B cell (primary cell): Measurements from ENCODE around the gene ERC2. TPM values are rescaled to one million over a fixed set of nuclear protein-coding genes. Genes with fewer than 3 reads are reported as not detected.

Experiments
- ATAC-seq: fragments of 200-7000 bp; cut with Tn5 transposase; one replicate; pipeline ENCODE4 v1.10.0; 2021; ENCODE audit warnings: low read depth, mild to moderate bottlenecking, moderate number of reproducible peaks, moderate library complexity
- CTCF ChIA-PET: fragments of 350-600 bp; sonication (Branson Sonifier 250); formaldehyde crosslinking; loops from one replicate; lab custom pipeline; 2021; ENCODE audit warnings: antibody characterized with exemption, inconsistent platforms; lab: Charles Lee
- POLR2A ChIA-PET: fragments of 350-600 bp; sonication (Branson Sonifier 250); formaldehyde crosslinking; loops from one replicate; lab custom pipeline; 2021; ENCODE audit warnings: antibody characterized with exemption; lab: Charles Lee
- DNase-seq: peaks from one replicate; pipeline ENCODE4 v3.0.0; 2013
- H2AFZ ChIP-seq: 2 replicates; pipeline ENCODE4 v1.6.1; 2012; ENCODE audit warnings: mild to moderate bottlenecking, low read depth, low read length; ENCODE audit not compliant: insufficient read depth, poor library complexity, severe bottlenecking
- H3K27ac ChIP-seq, 2 donors: 1 replicate in 1 of 2; 2 replicates in 1 of 2; pipeline ENCODE4 v1.5.1; 2012 to 2013; ENCODE audit warnings: low read length in 2 of 2, mild to moderate bottlenecking in 2 of 2, moderate library complexity in 1 of 2
- H3K27me3 ChIP-seq, 4 experiments: fragments of 200-600 bp in 1 of 4; sonication (generic) in 1 of 4; replicated peaks in 1 of 4; 1 replicate in 2 of 4; 2 replicates in 2 of 4; pipeline versions ENCODE4 v1.6.1 to v1.7.0; 2013 to 2016; ENCODE audit warnings: low read length in 3 of 4, mild to moderate bottlenecking in 2 of 4, mixed read lengths in 1 of 4, moderate library complexity in 1 of 4; ENCODE audit not compliant: insufficient read depth in 4 of 4, control insufficient read depth in 3 of 4; ENCODE audit errors: control extremely low read depth in 1 of 4
- H3K36me3 ChIP-seq, 2 experiments: replicated peaks in 1 of 2; 1 replicate in 1 of 2; 2 replicates in 1 of 2; pipeline versions ENCODE4 v1.6.1 to v1.7.1; 2013; ENCODE audit warnings: low read length in 1 of 2; ENCODE audit not compliant: insufficient read depth in 2 of 2, control insufficient read depth in 1 of 2; ENCODE audit errors: control extremely low read depth in 1 of 2, extremely low read depth in 1 of 2
- H3K4me1 ChIP-seq, 2 donors: fragments of 200-600 bp in 1 of 2; sonication (generic) in 1 of 2; 1 replicate in 1 of 2; 2 replicates in 1 of 2; pipeline versions ENCODE4 v1.5.1 to v1.6.1; 2013 to 2017; ENCODE audit warnings: low read length in 2 of 2; ENCODE audit not compliant: control insufficient read depth in 2 of 2, insufficient read depth in 2 of 2
- H3K4me2 ChIP-seq: replicated peaks from 2 replicates; pipeline ENCODE3; 2012; ENCODE audit warnings: mild to moderate bottlenecking, low read depth, low read length; ENCODE audit not compliant: poor library complexity, severe bottlenecking
- H3K4me3 ChIP-seq, 5 experiments: fragments of 200-600 bp in 1 of 5; sonication (generic) in 1 of 5; 1 replicate in 3 of 5; 2 replicates in 2 of 5; pipeline versions ENCODE4 v1.5.1 to v1.7.0; 2011 to 2016; ENCODE audit warnings: low read length in 4 of 5, mild to moderate bottlenecking in 4 of 5, low read depth in 2 of 5, control low read depth in 1 of 5, moderate library complexity in 1 of 5; ENCODE audit not compliant: insufficient read depth in 1 of 5; ENCODE audit errors: control extremely low read depth in 1 of 5, extremely low read depth in 1 of 5
- H3K79me2 ChIP-seq: fragments of 200-600 bp; sonication (generic); one replicate; pipeline ENCODE4 v1.6.0; 2016; ENCODE audit warnings: low read length; ENCODE audit not compliant: control insufficient read depth, insufficient read depth
- H3K9ac ChIP-seq: fragments of 200-600 bp; sonication (generic); 2 replicates; pipeline ENCODE4 v1.6.1; 2017; ENCODE audit warnings: mild to moderate bottlenecking, low read length, moderate library complexity
- H3K9me3 ChIP-seq, 3 donors: one replicate each; pipeline versions ENCODE4 v1.6.1 to v1.7.1; 2013; ENCODE audit warnings: low read length in 2 of 3; ENCODE audit not compliant: control insufficient read depth in 2 of 3, insufficient read depth in 1 of 3; ENCODE audit errors: control extremely low read depth in 1 of 3
- H4K20me1 ChIP-seq: 2 replicates; pipeline ENCODE4 v1.6.0; 2012; ENCODE audit warnings: mild to moderate bottlenecking, low read length; ENCODE audit not compliant: insufficient read depth, control insufficient read depth, poor library complexity, severe bottlenecking
- H3K27ac Mint-ChIP-seq: one replicate; pipeline ENCODE4 v1.8.0; 2021; ENCODE audit warnings: mixed read lengths
- H3K27me3 Mint-ChIP-seq: one replicate; pipeline ENCODE4 v1.8.0; 2021; ENCODE audit warnings: mixed read lengths
- H3K4me1 Mint-ChIP-seq: one replicate; pipeline ENCODE4 v1.8.0; 2021; ENCODE audit warnings: mixed read lengths
- H3K4me3 Mint-ChIP-seq: one replicate; pipeline ENCODE4 v1.8.0; 2021; ENCODE audit warnings: mixed read lengths
- H3K9me3 Mint-ChIP-seq: one replicate; pipeline ENCODE4 v1.8.0; 2022; ENCODE audit warnings: mixed read lengths; ENCODE audit not compliant: insufficient read depth
- CTCF ChIP-seq: fragments of 200-600 bp; IDR thresholded peaks from one replicate; pipeline ENCODE4 v1.8.0; 2022; ENCODE audit warnings: antibody characterized with exemption, mild to moderate bottlenecking
- EZH2 ChIP-seq: IDR thresholded peaks from 2 replicates; pipeline ENCODE4 v1.6.1; 2012; ENCODE audit warnings: borderline replicate concordance, low read depth, mild to moderate bottlenecking, moderate library complexity, low read length; ENCODE audit not compliant: insufficient read depth, poor library complexity, severe bottlenecking
- WGBS: methylation state at CpG from one replicate; pipeline ENCODE4 v1.1.5; 2013; ENCODE audit warnings: missing lambda C conversion rate; ENCODE audit not compliant: insufficient coverage; 5-methylcytosine and 5-hydroxymethylcytosine counted together
- intact Hi-C: fragments of 100-400 bp; cut with micrococcal nuclease; formaldehyde crosslinking; loops from one replicate; pipeline ENCODE4 v1.10.0; 2022
- polyA plus RNA-seq: library from polyadenylated mRNA; depleted of rRNA; stranded (reverse); fragments of >200 nt; gene quantifications from 2 replicates; pipeline ENCODE4 v1.2.3, GENCODE V29; 2012
- total RNA-seq, 2 donors: library from RNA; stranded (reverse); fragments of 120-200 nt in 1 of 2; gene quantifications; 1 replicate in 1 of 2; 2 replicates in 1 of 2; pipeline versions ENCODE4 v1.2.3 to v1.2.4, GENCODE V29; 2013 to 2022

Gene ERC2
- total and polyA plus RNA-seq, 2 donors (not counting 1 experiment from before 2014, with no cell fraction given) = not detected

GRCh38 chr3:55907616-55908015 lies 560.7 kb downstream of the ERC2 start:
- Mint-ChIP-seq H3K9me3 (no peaks in the 10 kb centered on the region), H3K27me3 (no peaks in the 10 kb centered on the region), H3K27ac (no peak overlapping the region), H3K4me3 (no peak overlapping the region), H3K4me1 (no peaks in the 10 kb centered on the region)
- Histone ChIP-seq H3K9ac (no peak overlapping the region), H3K4me1 (no peaks in the 10 kb centered on the region), H3K27me3 (no peaks in the 10 kb centered on the region), H3K79me2 (no peaks in the 10 kb centered on the region), H3K4me3 (no peak overlapping the region), H3K36me3 (no peaks in the 10 kb centered on the region), H3K27ac (no peak overlapping the region), H4K20me1 (no peaks in the 10 kb centered on the region), H3K9me3 (no peaks in the 10 kb centered on the region), H2AFZ (no peak overlapping the region), H3K4me2 (no peak overlapping the region)
- CTCF ChIA-PET = no interaction called here
- intact Hi-C loops = no loop called here
- no peak for DNase-seq
- no peak for ATAC-seq
- 83% methylated on average over 2 of the region's 3 CpGs for WGBS
- POLR2A ChIA-PET = no interaction called here
- TF ChIP-seq EZH2 (no peak), CTCF (no peak)

DNA sequence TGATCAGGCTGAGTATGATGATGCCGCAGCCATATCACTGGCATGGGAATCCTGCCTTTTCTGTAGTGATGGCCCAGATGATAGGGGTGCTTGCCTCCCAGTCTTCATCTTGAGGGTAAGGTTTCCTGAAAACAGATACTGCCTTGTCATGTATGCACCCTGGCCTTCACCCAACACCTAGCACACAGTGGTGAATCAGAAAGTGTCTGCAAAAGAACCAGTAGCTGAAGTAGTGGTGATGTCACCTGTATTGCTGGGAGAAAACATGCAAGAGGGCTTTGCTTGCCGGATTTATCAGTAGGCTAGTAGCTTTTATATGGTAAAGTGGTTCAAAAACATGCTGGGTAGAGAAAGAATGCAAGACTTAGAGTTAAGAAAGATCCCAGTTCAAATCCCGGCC lies 561.4 kb downstream of the ERC2 start:
- Histone ChIP-seq H3K36me3 (no peaks in the 10 kb centered on the region), H3K4me2 (no peak overlapping the region), H3K4me3 (no peak overlapping the region), H3K9me3 (no peaks in the 10 kb centered on the region), H3K27ac (no peak overlapping the region), H3K79me2 (no peaks in the 10 kb centered on the region), H2AFZ (no peak overlapping the region), H3K9ac (no peak overlapping the region), H3K4me1 (no peaks in the 10 kb centered on the region), H3K27me3 (no peaks in the 10 kb centered on the region), H4K20me1 (no peaks in the 10 kb centered on the region)
- CTCF ChIA-PET = no interaction called here
- H3K27me3 Mint-ChIP-seq = no peaks in the 10 kb centered on the region
- H3K9me3 Mint-ChIP-seq = no peaks in the 10 kb centered on the region
- TF ChIP-seq CTCF (no peak), EZH2 (no peak)
- ATAC-seq = no peak
- POLR2A ChIA-PET = no interaction called here
- intact Hi-C loops = no loop called here
- no peak overlapping the region for H3K4me3 Mint-ChIP-seq
- no peak for DNase-seq
- H3K27ac Mint-ChIP-seq = no peak overlapping the region
- no peaks in the 10 kb centered on the region for H3K4me1 Mint-ChIP-seq
- WGBS = 97% methylated on average over 3 of the region's 3 CpGs
